ENCODE measurements around the gene SLC38A9. TPM values are rescaled to one million over a fixed set of nuclear protein-coding genes. Genes with fewer than 3 reads are reported as not detected.

SLC38A9 gene
- total RNA-seq, 2 donors from 2014 or later: 38.5 to 41.7 TPM

DNA sequence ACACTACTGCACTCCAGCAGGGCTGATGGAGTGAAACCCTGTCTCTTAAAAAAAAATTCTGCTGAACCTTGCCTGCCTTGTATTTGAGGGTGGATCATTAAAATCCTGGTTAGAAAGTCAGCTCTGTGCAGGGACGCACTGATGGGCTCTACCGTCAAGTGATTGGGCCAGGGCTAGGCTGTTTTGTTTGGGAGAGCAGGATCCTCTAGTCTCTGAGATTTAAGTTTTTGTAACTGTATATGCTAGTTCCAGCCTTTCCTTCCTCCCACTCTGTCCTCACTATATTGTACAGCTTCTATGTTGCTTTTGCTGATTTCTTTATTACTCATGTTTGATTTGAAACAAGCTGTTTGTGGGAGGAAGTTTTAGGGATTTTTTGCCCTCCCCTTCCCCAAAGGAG, 37.3 kb upstream of the SLC38A9 start:
- Mint-ChIP-seq H3K27ac (no peak overlapping the region), H3K4me1 (no peaks in the 10 kb centered on the region), H3K27me3 (ENCODE audit: insufficient read depth) (no peaks in the 10 kb centered on the region), H3K36me3 (ENCODE audit: low read depth) (no peaks in the 10 kb centered on the region), H3K9me3 (no peaks in the 10 kb centered on the region), H3K4me3 (no peak overlapping the region)
- Histone ChIP-seq H3K27me3 (ENCODE audit: control insufficient read depth, insufficient read depth, low read length, poor library complexity, severe bottlenecking) (no peaks in the 10 kb centered on the region), H3K36me3 (ENCODE audit: control insufficient read depth, insufficient read depth, low read length) (no peaks in the 10 kb centered on the region), H3K27ac (ENCODE audit: low read depth, low read length) (no peak overlapping the region), H3K9ac (ENCODE audit: extremely low read depth, low read length, poor library complexity, severe bottlenecking) (no peak overlapping the region), H3K4me1 (ENCODE audit: control insufficient read depth, insufficient read depth, low read length) (no peaks in the 10 kb centered on the region), H3K4me3 (ENCODE audit: low read length) (no peak overlapping the region), H3K9me3 (ENCODE audit: control insufficient read depth, low read length) (no peaks in the 10 kb centered on the region)
- TF ChIP-seq CTCF (conservative IDR thresholded peaks at IDR 0.05): no peak
- no peak for DNase-seq
- 78 to 92% methylated on average over 2 of the region's 2 CpGs for WGBS, 2 experiments (ENCODE audit: insufficient coverage in 1 of 2, insufficient read length in 1 of 2)

DNA sequence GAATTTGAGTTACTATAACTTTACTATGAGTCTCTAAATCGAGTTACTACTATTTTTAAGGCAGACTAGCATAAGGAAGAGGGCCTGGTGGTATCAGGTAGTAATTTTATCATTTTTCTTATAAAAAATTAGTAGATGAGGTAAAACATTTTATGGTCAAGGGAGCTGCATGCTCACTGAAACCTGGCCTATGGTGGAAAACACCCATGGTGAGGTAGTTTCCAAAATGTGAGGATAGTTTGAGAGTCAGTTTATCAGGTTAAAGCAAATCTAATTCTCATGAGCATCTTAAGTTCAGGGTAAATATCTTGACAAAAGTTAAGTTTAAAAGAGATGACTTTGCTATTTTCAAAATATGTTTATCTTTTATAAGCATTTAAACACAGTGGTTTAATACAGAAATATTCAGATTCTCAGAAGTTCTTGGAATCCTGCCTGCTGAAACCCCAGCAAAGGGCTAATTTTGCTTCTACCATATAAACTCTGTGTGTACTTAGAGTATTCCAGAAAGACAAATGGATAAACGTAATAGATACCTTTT, 35.7 kb upstream of the SLC38A9 start:
- Mint-ChIP-seq H3K4me1 (peaks cover 4% of the 10 kb centered on the region), H3K4me3 (no peak overlapping the region), H3K9me3 (no peaks in the 10 kb centered on the region), H3K36me3 (ENCODE audit: low read depth) (no peaks in the 10 kb centered on the region), H3K27me3 (ENCODE audit: insufficient read depth) (no peaks in the 10 kb centered on the region), H3K27ac (no peak overlapping the region)
- H3K9me3 ChIP-seq (ENCODE audit: control insufficient read depth, low read length): no peaks in the 10 kb centered on the region
- H3K27me3 ChIP-seq (ENCODE audit: control insufficient read depth, insufficient read depth, low read length, poor library complexity, severe bottlenecking): no peaks in the 10 kb centered on the region
- 92 to 100% methylated on average over 1 to 2 of the region's 2 CpGs for WGBS, 2 experiments (ENCODE audit: insufficient coverage in 1 of 2, insufficient read length in 1 of 2)
- peaks cover 3% of the 10 kb centered on the region for H3K4me1 ChIP-seq (ENCODE audit: control insufficient read depth, insufficient read depth, low read length)
- no peak for TF ChIP-seq CTCF (conservative IDR thresholded peaks at IDR 0.05)
- H3K27ac ChIP-seq (ENCODE audit: low read depth, low read length): no peak overlapping the region
- H3K4me3 ChIP-seq (ENCODE audit: low read length): no peak overlapping the region
- H3K36me3 ChIP-seq (ENCODE audit: control insufficient read depth, insufficient read depth, low read length): no peaks in the 10 kb centered on the region
- DNase-seq: no peak
- H3K9ac ChIP-seq (ENCODE audit: extremely low read depth, low read length, poor library complexity, severe bottlenecking): no peak overlapping the region

DNA sequence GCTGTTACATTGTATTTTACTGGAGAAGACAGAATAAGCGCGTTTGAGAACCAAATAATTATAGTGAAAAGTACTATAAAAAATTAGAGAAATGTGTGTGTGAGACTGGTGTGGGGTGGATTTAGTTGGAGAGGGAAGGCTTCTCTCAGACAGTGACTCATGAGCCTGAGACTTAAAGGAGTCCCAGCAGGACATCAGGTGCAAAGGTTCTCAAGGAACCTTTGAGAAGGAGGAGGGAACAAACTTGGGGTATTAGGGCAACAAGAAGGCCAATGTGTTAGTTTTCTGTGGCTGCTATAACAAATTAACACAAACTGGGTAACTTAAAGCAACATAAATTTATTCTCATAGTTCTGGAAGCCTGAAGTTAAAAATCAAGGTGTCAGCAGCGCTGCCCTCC, 30.7 kb upstream of the SLC38A9 start:
- Mint-ChIP-seq H3K4me3 (no peak overlapping the region), H3K27ac (peak overlapping the region; percentile 31)

More for the DNA sequence above, 30.7 kb upstream of the SLC38A9 start:
- H3K27ac ChIP-seq (ENCODE audit: low read depth, low read length): no peak overlapping the region
- no peaks in the 10 kb centered on the region for H3K27me3 Mint-ChIP-seq (ENCODE audit: insufficient read depth)
- H3K4me1 ChIP-seq (ENCODE audit: control insufficient read depth, insufficient read depth, low read length): peaks cover 3% of the 10 kb centered on the region
- H3K9me3 Mint-ChIP-seq: peaks cover 3% of the 10 kb centered on the region
- no peaks in the 10 kb centered on the region for H3K9me3 ChIP-seq (ENCODE audit: control insufficient read depth, low read length)
- no peaks in the 10 kb centered on the region for H3K36me3 ChIP-seq (ENCODE audit: control insufficient read depth, insufficient read depth, low read length)
- no peaks in the 10 kb centered on the region for H3K27me3 ChIP-seq (ENCODE audit: control insufficient read depth, insufficient read depth, low read length, poor library complexity, severe bottlenecking)
- H3K36me3 Mint-ChIP-seq (ENCODE audit: low read depth): no peaks in the 10 kb centered on the region
- H3K4me1 Mint-ChIP-seq: peaks cover 9% of the 10 kb centered on the region
- 94 to 96% methylated on average over 3 of the region's 3 CpGs for WGBS, 2 experiments (ENCODE audit: insufficient coverage in 1 of 2, insufficient read length in 1 of 2)
- H3K4me3 ChIP-seq (ENCODE audit: low read length): no peak overlapping the region
- TF ChIP-seq CTCF (conservative IDR thresholded peaks at IDR 0.05): no peak
- no peak overlapping the region for H3K9ac ChIP-seq (ENCODE audit: extremely low read depth, low read length, poor library complexity, severe bottlenecking)
- DNase-seq: peak; percentile 57

Data from endodermal cell (in vitro differentiated cells).